ENCODE results near the gene ZFYVE19.

ZFYVE19 gene

GRCh38 chr15:40803688-40804087, 3.2 kb upstream of the ZFYVE19 start:
- H3K9me2 ChIP-seq (replicated peaks; ENCODE audit: insufficient read depth, low read length) = no peaks in the 10 kb centered on the region
- no peak overlapping the region for H3K27ac ChIP-seq (ENCODE audit: low read length)
- peaks cover 4% of the 10 kb centered on the region; the same call in 1 of the 2 replicates for H3F3A ChIP-seq (ENCODE audit: insufficient read depth, low read length)
- DNase-seq = no peak
- no peaks in the 10 kb centered on the region for H4K20me1 ChIP-seq (ENCODE audit: insufficient read depth, low read length)
- H3K27me3 ChIP-seq (replicated peaks; ENCODE audit: insufficient read depth, low read length) = no peaks in the 10 kb centered on the region
- peaks cover 19% of the 10 kb centered on the region for H3K79me2 ChIP-seq (ENCODE audit: low read length)
- no peak overlapping the region for H3K4me3 ChIP-seq (ENCODE audit: low read length)
- no peaks in the 10 kb centered on the region for H3K36me3 ChIP-seq (replicated peaks; ENCODE audit: insufficient read depth, low read length)
- H3K4me1 ChIP-seq (ENCODE audit: low read length) = 0 out of 2 replicates have a peak, but pooled peaks cover 6% of the 10 kb centered on the region
- H3K9me3 ChIP-seq (replicated peaks; ENCODE audit: insufficient read depth, low read length) = no peaks in the 10 kb centered on the region
- no peak overlapping the region for H2AFZ ChIP-seq (ENCODE audit: low read length)
- no peak overlapping the region for H3K9ac ChIP-seq (ENCODE audit: low read length)
- no peak overlapping the region for H3K4me2 ChIP-seq (ENCODE audit: low read depth, low read length)
- TF ChIP-seq EZH2phosphoT487 (IDR thresholded peaks at IDR 0.05; ENCODE audit: low read length) = no peak

DNA sequence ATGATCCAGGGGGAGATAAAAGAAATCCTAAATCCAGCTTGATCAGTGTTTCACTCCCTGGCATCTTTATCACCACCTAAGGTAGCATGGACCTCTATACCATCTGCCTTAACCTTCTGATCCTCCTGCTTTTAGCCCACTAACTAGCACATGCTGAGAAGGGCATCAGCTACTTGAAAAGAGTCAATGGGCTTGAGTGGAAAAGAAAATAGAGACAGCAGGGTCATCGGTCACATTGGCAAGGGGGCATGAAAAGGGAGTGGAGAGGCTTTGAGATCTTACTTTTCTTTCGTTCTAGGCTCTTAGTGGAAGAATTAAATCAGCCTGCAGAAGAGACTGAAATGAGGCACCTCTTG, 239 bp upstream of the ZFYVE19 start:
- peak overlapping the region; percentile 100 for H2AFZ ChIP-seq (ENCODE audit: low read length)
- H3K79me2 ChIP-seq (ENCODE audit: low read length) = peaks cover 26% of the 10 kb centered on the region

GRCh38 chr15:40807888-40808461, 1.1 kb downstream of the ZFYVE19 start:
- 0 out of 2 replicates have a peak, but pooled peaks cover 6% of the 10 kb centered on the region for H3K4me1 ChIP-seq (ENCODE audit: low read length)
- H4K20me1 ChIP-seq (ENCODE audit: insufficient read depth, low read length) = no peaks in the 10 kb centered on the region
- peaks cover 26% of the 10 kb centered on the region for H3K79me2 ChIP-seq (ENCODE audit: low read length)
- peaks cover 4% of the 10 kb centered on the region; the same call in 1 of the 2 replicates for H3F3A ChIP-seq (ENCODE audit: insufficient read depth, low read length)
- H3K9ac ChIP-seq (ENCODE audit: low read length) = peak overlapping the region; percentile 42; the same call in 1 of the 2 replicates
- no peaks in the 10 kb centered on the region for H3K27me3 ChIP-seq (replicated peaks; ENCODE audit: insufficient read depth, low read length)
- peak overlapping the region; percentile 95 for H3K4me3 ChIP-seq (ENCODE audit: low read length)
- no peak overlapping the region for H3K27ac ChIP-seq (ENCODE audit: low read length)
- DNase-seq = no peak
- H3K9me2 ChIP-seq (replicated peaks; ENCODE audit: insufficient read depth, low read length) = no peaks in the 10 kb centered on the region
- H2AFZ ChIP-seq (ENCODE audit: low read length) = peak overlapping the region; percentile 62
- no peaks in the 10 kb centered on the region for H3K36me3 ChIP-seq (replicated peaks; ENCODE audit: insufficient read depth, low read length)
- peak overlapping the region; percentile 84 for H3K4me2 ChIP-seq (ENCODE audit: low read depth, low read length)
- H3K9me3 ChIP-seq (replicated peaks; ENCODE audit: insufficient read depth, low read length) = no peaks in the 10 kb centered on the region
- TF ChIP-seq EZH2phosphoT487 (IDR thresholded peaks at IDR 0.05; ENCODE audit: low read length) (no peak), CTCF (IDR thresholded peaks at IDR 0.05; ENCODE audit: low read length) (no peak), EZH2 (optimal IDR thresholded peaks at IDR 0.05; ENCODE audit: low read depth, low read length) (no peak)

More for the DNA sequence above, 239 bp upstream of the ZFYVE19 start:
- H4K20me1 ChIP-seq (ENCODE audit: insufficient read depth, low read length) = no peaks in the 10 kb centered on the region
- H3K4me1 ChIP-seq (ENCODE audit: low read length) = 0 out of 2 replicates have a peak, but pooled peaks cover 6% of the 10 kb centered on the region
- H3K36me3 ChIP-seq (replicated peaks; ENCODE audit: insufficient read depth, low read length) = no peaks in the 10 kb centered on the region
- no peaks in the 10 kb centered on the region for H3K9me2 ChIP-seq (replicated peaks; ENCODE audit: insufficient read depth, low read length)
- H3K27ac ChIP-seq (ENCODE audit: low read length) = peak overlapping the region; percentile 60; the same call in 1 of the 2 replicates
- no peaks in the 10 kb centered on the region for H3K9me3 ChIP-seq (replicated peaks; ENCODE audit: insufficient read depth, low read length)
- H3K27me3 ChIP-seq (replicated peaks; ENCODE audit: insufficient read depth, low read length) = no peaks in the 10 kb centered on the region
- peaks cover 4% of the 10 kb centered on the region; the same call in 1 of the 2 replicates for H3F3A ChIP-seq (ENCODE audit: insufficient read depth, low read length)
- TF ChIP-seq CTCF (IDR thresholded peaks at IDR 0.05; ENCODE audit: low read length) (no peak), EZH2phosphoT487 (IDR thresholded peaks at IDR 0.05; ENCODE audit: low read length) (no peak), EZH2 (optimal IDR thresholded peaks at IDR 0.05; ENCODE audit: low read depth, low read length) (no peak)
- no peak for DNase-seq
- H3K4me2 ChIP-seq (ENCODE audit: low read depth, low read length) = peak overlapping the region; percentile 92
- peak overlapping the region; percentile 95 for H3K4me3 ChIP-seq (ENCODE audit: low read length)
- H3K9ac ChIP-seq (ENCODE audit: low read length) = peak overlapping the region; percentile 86; the same call in 1 of the 2 replicates

Measured in MM.1S (cell line).